ENCODE data around the gene PDIA6. TPM values are rescaled to one million over a fixed set of nuclear protein-coding genes. Genes with fewer than 3 reads are reported as not detected.

Gene PDIA6
- total and polyA plus RNA-seq, 2 of the 4 experiments (the other 2 are of a cell fraction), result 204 to 349 TPM

GRCh38 chr2:10741139-10741538 is 71.4 kb downstream of the PDIA6 start:
- 45% methylated on average over 2 of the region's 2 CpGs; no CpG with 5 or more reads in 1 of the 2 experiments for WGBS, 2 experiments (ENCODE audit: extremely low coverage in 2 of 2, insufficient read length in 1 of 2)
- Histone ChIP-seq H3K56ac (ENCODE audit: extremely low read depth, insufficient read depth, low read length) (no peak overlapping the region), H2BK5ac (ENCODE audit: low read depth, low read length, poor library complexity, severe bottlenecking) (no peak overlapping the region), H2BK20ac (ENCODE audit: low read depth, low read length) (no peak overlapping the region), H4K20me1 (ENCODE audit: insufficient read depth, low read length) (no peaks in the 10 kb centered on the region), H3K9me1 (ENCODE audit: insufficient read depth, low read length) (no peaks in the 10 kb centered on the region), H3K4me1 (ENCODE audit: control insufficient read depth, insufficient read depth, low read length) (no peaks in the 10 kb centered on the region), H2BK120ac (ENCODE audit: low read depth, low read length) (no peak overlapping the region), H3K79me1 (ENCODE audit: low read depth in 1 of 2, low read length in 2 of 2) (no peaks in the 10 kb centered on the region), H4K8ac (ENCODE audit: low read depth in 2 of 2, low read length in 2 of 2) (no peak overlapping the region), H3K14ac (replicated peaks; ENCODE audit: low read depth, low read length) (no peak overlapping the region), H2AFZ (replicated peaks; ENCODE audit: low read length, poor library complexity) (no peak overlapping the region), H3K27ac (ENCODE audit: insufficient read depth, low read length) (no peak overlapping the region), H3K36me3 (ENCODE audit: control insufficient read depth, insufficient read depth, low read length) (no peaks in the 10 kb centered on the region), H3K4me2 (ENCODE audit: low read depth, low read length) (no peak overlapping the region), H3K4ac (ENCODE audit: low read depth, low read length) (no peak overlapping the region), H3K9me3 (ENCODE audit: control insufficient read depth, insufficient read depth, low read length) (no peaks in the 10 kb centered on the region), H2AK9ac (replicated peaks; ENCODE audit: low read depth, low read length, poor library complexity) (no peak overlapping the region), H3K23ac (ENCODE audit: low read depth, low read length) (no peak overlapping the region), H2AK5ac (ENCODE audit: low read depth, low read length) (no peak overlapping the region), H2BK15ac (ENCODE audit: low read depth, low read length) (no peak overlapping the region), H3K9ac (ENCODE audit: low read depth, low read length) (no peak overlapping the region), H3K4me3 (ENCODE audit: insufficient read depth, low read depth, low read length) (no peak overlapping the region), H4K91ac (ENCODE audit: insufficient read depth, low read depth, low read length) (no peak overlapping the region), H4K5ac (ENCODE audit: low read depth, low read length) (no peak overlapping the region), H3K18ac (ENCODE audit: low read depth, low read length) (no peak overlapping the region), H3K27me3 (ENCODE audit: control insufficient read depth, insufficient read depth, low read length) (peaks cover 13% of the 10 kb centered on the region)
- CTCF ChIA-PET, result no interaction called here
- in situ Hi-C loops (cut with MboI; ENCODE audit: low sequenced_read_pairs), result no loop called here
- DNase-seq (no peak), ATAC-seq (ENCODE audit: low read depth) (no peak)
- TF ChIP-seq RCOR1 (IDR thresholded peaks at IDR 0.05; ENCODE audit: insufficient replicate concordance, low read length) (no peak), MAZ (IDR thresholded peaks at IDR 0.05; ENCODE audit: borderline replicate concordance, low read depth, low read length) (no peak), RAD21 (IDR thresholded peaks at IDR 0.05; ENCODE audit: low read length) (no peak), POLR2A (IDR thresholded peaks at IDR 0.05; ENCODE audit: low read depth, low read length) (no peak), USF2 (IDR thresholded peaks at IDR 0.05; ENCODE audit: low read depth, low read length) (no peak), CTCF (conservative IDR thresholded peaks at IDR 0.05; ENCODE audit: low read depth, low read length) (no peak)
- POLR2A ChIA-PET (ENCODE audit: unreplicated experiment), result no interaction called here
- BruUV-seq (replicated peaks), result no TSS peak
- dilution Hi-C loops (cut with HindIII; ENCODE audit: low sequenced_read_pairs, unreplicated experiment), result no loop called here
- intact Hi-C loops (cut with micrococcal nuclease), result no loop called here
